Neural progenitor cell (in vitro differentiated cells): Measurements from ENCODE around the gene TAOK1.

ENCODE experiments used
- CTCF ChIP-seq: fragments of 200-600 bp; sonication (generic); IDR thresholded peaks from 2 replicates; pipeline ENCODE4 v1.5.1; 2017; ENCODE audit warnings: antibody characterized with exemption, mild to moderate bottlenecking
- EZH2 ChIP-seq: fragments of 200-600 bp; sonication (generic); IDR thresholded peaks from 2 replicates; pipeline ENCODE4 v1.6.1; 2017; ENCODE audit warnings: antibody characterized with exemption, mild to moderate bottlenecking, moderate library complexity
- EZH2phosphoT487 ChIP-seq: fragments of 200-600 bp; sonication (generic); IDR thresholded peaks from 2 replicates; pipeline ENCODE4 v1.6.1; 2017; ENCODE audit warnings: antibody characterized with exemption

GRCh38 chr17:29368926-29369325 is 21.2 kb upstream of the TAOK1 start:
- TF ChIP-seq EZH2phosphoT487 (no peak), CTCF (no peak), EZH2 (no peak)
